ENCODE results near the gene ZFAND3. TPM values are rescaled to one million over a fixed set of nuclear protein-coding genes. Genes with fewer than 3 reads are reported as not detected.
A peak's percentile ranks its signal among the peaks of the same experiment; 100 is the strongest.

The ZFAND3 gene
- total and polyA plus RNA-seq, 2 experiments from 2014 or later: 16.9 to 28.2 TPM

DNA sequence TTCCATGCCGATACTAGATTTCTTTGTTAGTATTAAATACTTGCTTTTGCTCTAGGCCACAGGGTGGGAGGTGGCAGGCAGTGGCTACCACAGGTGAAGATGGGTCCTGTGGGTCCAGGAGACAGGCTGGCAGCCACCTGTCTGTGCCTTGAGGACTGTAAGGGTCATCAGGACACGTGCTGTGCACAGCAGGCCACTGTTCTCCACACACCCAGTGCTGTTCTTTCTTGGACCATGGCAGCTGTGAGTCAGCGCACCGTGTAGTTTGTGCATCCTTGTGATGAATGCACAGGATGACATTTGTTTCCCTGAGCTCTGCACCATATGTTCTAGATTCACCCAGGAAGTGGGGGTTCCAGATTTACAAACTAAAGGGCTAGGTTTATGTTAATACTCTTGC lies 317.0 kb downstream of the ZFAND3 start:
- Histone ChIP-seq H3K9me2 (ENCODE audit: insufficient read depth) (0 out of 2 replicates have a peak, but pooled peaks cover 3% of the 10 kb centered on the region), H3F3A (replicated peaks; ENCODE audit: low read depth) (no peaks in the 10 kb centered on the region), H3K4me3 (no peak overlapping the region), H3K4me2 (0 out of 2 replicates have a peak overlapping the region, but pooled peaks have one; percentile 60), H3K4me1 (ENCODE audit: insufficient read depth) (peaks cover 33% of the 10 kb centered on the region), H3K27ac (ENCODE audit: low read depth) (peak overlapping the region; percentile 80), H3K79me2 (replicated peaks; ENCODE audit: insufficient read depth) (peaks cover 6% of the 10 kb centered on the region), H3K36me3 (ENCODE audit: insufficient read depth) (no peaks in the 10 kb centered on the region), H4K20me1 (replicated peaks; ENCODE audit: insufficient read depth) (no peaks in the 10 kb centered on the region), H3K27me3 (ENCODE audit: insufficient read depth) (no peaks in the 10 kb centered on the region), H2AFZ (no peak overlapping the region)
- Mint-ChIP-seq H3K9me3 (no peaks in the 10 kb centered on the region; the same call in 2 of the 3 replicates), H3K27ac (peak overlapping the region; percentile 95), H3K4me3 (no peak overlapping the region), H3K4me1 (peaks cover 53% of the 10 kb centered on the region), H3K36me3 (ENCODE audit: low read depth) (peaks cover 3% of the 10 kb centered on the region; the same call in 1 of the 3 replicates), H3K27me3 (ENCODE audit: insufficient read depth, low read depth, poor library complexity) (peaks cover 2% of the 10 kb centered on the region)
- ATAC-seq (no peak), DNase-seq (ENCODE audit: low spot score) (no peak)
- TF ChIP-seq ZNF114 (CRISPR knock-in tag; IDR thresholded peaks at IDR 0.05): no peak
- TF ChIP-seq ZNF331 (CRISPR knock-in tag; IDR thresholded peaks at IDR 0.05; ENCODE audit: low read depth): no peak
- TF ChIP-seq, protein P1, sequence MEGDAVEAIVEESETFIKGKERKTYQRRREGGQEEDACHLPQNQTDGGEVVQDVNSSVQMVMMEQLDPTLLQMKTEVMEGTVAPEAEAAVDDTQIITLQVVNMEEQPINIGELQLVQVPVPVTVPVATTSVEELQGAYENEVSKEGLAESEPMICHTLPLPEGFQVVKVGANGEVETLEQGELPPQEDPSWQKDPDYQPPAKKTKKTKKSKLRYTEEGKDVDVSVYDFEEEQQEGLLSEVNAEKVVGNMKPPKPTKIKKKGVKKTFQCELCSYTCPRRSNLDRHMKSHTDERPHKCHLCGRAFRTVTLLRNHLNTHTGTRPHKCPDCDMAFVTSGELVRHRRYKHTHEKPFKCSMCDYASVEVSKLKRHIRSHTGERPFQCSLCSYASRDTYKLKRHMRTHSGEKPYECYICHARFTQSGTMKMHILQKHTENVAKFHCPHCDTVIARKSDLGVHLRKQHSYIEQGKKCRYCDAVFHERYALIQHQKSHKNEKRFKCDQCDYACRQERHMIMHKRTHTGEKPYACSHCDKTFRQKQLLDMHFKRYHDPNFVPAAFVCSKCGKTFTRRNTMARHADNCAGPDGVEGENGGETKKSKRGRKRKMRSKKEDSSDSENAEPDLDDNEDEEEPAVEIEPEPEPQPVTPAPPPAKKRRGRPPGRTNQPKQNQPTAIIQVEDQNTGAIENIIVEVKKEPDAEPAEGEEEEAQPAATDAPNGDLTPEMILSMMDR (conservative IDR thresholded peaks at IDR 0.05; ENCODE audit: low read depth in 2 of 2): no peak
- TF ChIP-seq, protein P2, sequence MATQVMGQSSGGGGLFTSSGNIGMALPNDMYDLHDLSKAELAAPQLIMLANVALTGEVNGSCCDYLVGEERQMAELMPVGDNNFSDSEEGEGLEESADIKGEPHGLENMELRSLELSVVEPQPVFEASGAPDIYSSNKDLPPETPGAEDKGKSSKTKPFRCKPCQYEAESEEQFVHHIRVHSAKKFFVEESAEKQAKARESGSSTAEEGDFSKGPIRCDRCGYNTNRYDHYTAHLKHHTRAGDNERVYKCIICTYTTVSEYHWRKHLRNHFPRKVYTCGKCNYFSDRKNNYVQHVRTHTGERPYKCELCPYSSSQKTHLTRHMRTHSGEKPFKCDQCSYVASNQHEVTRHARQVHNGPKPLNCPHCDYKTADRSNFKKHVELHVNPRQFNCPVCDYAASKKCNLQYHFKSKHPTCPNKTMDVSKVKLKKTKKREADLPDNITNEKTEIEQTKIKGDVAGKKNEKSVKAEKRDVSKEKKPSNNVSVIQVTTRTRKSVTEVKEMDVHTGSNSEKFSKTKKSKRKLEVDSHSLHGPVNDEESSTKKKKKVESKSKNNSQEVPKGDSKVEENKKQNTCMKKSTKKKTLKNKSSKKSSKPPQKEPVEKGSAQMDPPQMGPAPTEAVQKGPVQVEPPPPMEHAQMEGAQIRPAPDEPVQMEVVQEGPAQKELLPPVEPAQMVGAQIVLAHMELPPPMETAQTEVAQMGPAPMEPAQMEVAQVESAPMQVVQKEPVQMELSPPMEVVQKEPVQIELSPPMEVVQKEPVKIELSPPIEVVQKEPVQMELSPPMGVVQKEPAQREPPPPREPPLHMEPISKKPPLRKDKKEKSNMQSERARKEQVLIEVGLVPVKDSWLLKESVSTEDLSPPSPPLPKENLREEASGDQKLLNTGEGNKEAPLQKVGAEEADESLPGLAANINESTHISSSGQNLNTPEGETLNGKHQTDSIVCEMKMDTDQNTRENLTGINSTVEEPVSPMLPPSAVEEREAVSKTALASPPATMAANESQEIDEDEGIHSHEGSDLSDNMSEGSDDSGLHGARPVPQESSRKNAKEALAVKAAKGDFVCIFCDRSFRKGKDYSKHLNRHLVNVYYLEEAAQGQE (IDR thresholded peaks at IDR 0.05; ENCODE audit: unreplicated experiment): no peak
- TF ChIP-seq JUNB (IDR thresholded peaks at IDR 0.05; ENCODE audit: unreplicated experiment): no peak
- TF ChIP-seq NANOG (IDR thresholded peaks at IDR 0.05; ENCODE audit: borderline replicate concordance): no peak
- TF ChIP-seq, protein P3, sequence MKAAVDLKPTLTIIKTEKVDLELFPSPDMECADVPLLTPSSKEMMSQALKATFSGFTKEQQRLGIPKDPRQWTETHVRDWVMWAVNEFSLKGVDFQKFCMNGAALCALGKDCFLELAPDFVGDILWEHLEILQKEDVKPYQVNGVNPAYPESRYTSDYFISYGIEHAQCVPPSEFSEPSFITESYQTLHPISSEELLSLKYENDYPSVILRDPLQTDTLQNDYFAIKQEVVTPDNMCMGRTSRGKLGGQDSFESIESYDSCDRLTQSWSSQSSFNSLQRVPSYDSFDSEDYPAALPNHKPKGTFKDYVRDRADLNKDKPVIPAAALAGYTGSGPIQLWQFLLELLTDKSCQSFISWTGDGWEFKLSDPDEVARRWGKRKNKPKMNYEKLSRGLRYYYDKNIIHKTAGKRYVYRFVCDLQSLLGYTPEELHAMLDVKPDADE (IDR thresholded peaks at IDR 0.05): no peak
- TF ChIP-seq, protein P4, sequence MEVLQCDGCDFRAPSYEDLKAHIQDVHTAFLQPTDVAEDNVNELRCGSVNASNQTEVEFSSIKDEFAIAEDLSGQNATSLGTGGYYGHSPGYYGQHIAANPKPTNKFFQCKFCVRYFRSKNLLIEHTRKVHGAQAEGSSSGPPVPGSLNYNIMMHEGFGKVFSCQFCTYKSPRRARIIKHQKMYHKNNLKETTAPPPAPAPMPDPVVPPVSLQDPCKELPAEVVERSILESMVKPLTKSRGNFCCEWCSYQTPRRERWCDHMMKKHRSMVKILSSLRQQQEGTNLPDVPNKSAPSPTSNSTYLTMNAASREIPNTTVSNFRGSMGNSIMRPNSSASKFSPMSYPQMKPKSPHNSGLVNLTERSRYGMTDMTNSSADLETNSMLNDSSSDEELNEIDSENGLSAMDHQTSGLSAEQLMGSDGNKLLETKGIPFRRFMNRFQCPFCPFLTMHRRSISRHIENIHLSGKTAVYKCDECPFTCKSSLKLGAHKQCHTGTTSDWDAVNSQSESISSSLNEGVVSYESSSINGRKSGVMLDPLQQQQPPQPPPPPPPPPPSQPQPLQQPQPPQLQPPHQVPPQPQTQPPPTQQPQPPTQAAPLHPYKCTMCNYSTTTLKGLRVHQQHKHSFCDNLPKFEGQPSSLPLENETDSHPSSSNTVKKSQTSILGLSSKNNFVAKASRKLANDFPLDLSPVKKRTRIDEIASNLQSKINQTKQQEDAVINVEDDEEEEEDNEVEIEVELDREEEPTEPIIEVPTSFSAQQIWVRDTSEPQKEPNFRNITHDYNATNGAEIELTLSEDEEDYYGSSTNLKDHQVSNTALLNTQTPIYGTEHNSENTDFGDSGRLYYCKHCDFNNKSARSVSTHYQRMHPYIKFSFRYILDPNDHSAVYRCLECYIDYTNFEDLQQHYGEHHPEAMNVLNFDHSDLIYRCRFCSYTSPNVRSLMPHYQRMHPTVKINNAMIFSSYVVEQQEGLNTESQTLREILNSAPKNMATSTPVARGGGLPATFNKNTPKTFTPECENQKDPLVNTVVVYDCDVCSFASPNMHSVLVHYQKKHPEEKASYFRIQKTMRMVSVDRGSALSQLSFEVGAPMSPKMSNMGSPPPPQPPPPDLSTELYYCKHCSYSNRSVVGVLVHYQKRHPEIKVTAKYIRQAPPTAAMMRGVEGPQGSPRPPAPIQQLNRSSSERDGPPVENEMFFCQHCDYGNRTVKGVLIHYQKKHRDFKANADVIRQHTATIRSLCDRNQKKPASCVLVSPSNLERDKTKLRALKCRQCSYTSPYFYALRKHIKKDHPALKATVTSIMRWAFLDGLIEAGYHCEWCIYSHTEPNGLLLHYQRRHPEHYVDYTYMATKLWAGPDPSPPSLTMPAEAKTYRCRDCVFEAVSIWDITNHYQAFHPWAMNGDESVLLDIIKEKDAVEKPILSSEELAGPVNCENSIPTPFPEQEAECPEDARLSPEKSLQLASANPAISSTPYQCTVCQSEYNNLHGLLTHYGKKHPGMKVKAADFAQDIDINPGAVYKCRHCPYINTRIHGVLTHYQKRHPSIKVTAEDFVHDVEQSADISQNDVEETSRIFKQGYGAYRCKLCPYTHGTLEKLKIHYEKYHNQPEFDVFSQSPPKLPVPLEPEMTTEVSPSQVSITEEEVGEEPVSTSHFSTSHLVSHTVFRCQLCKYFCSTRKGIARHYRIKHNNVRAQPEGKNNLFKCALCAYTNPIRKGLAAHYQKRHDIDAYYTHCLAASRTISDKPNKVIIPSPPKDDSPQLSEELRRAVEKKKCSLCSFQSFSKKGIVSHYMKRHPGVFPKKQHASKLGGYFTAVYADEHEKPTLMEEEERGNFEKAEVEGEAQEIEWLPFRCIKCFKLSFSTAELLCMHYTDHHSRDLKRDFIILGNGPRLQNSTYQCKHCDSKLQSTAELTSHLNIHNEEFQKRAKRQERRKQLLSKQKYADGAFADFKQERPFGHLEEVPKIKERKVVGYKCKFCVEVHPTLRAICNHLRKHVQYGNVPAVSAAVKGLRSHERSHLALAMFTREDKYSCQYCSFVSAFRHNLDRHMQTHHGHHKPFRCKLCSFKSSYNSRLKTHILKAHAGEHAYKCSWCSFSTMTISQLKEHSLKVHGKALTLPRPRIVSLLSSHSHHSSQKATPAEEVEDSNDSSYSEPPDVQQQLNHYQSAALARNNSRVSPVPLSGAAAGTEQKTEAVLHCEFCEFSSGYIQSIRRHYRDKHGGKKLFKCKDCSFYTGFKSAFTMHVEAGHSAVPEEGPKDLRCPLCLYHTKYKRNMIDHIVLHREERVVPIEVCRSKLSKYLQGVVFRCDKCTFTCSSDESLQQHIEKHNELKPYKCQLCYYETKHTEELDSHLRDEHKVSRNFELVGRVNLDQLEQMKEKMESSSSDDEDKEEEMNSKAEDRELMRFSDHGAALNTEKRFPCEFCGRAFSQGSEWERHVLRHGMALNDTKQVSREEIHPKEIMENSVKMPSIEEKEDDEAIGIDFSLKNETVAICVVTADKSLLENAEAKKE (CRISPR knock-in tag; IDR thresholded peaks at IDR 0.05): no peak
- no peak for TF ChIP-seq STAT1 (IDR thresholded peaks at IDR 0.05; ENCODE audit: unreplicated experiment)
- no peak for TF ChIP-seq CREB1 (CRISPR knock-in tag; IDR thresholded peaks at IDR 0.05; ENCODE audit: low read depth)
- no peak for TF ChIP-seq EZH2 (IDR thresholded peaks at IDR 0.05; ENCODE audit: low read depth, unreplicated experiment)

Measured in GM23338 (cell line).